Esophagus (tissue), 2 donors: Measurements from ENCODE around the gene CYRIA. TPM values are rescaled to one million over a fixed set of nuclear protein-coding genes. Genes with fewer than 3 reads are reported as not detected.

ENCODE experiments used
- H3K27ac ChIP-seq, 2 donors: one replicate each; pipeline ENCODE4 v1.5.1; 2013; ENCODE audit warnings: low read depth in 2 of 2, mild to moderate bottlenecking in 2 of 2, inconsistent platforms in 1 of 2, low read length in 1 of 2, moderate library complexity in 1 of 2
- H3K27me3 ChIP-seq, 2 donors: one replicate each; pipeline ENCODE4 v1.6.1; 2013; ENCODE audit warnings: low read length in 2 of 2, control low read depth in 1 of 2, mild to moderate bottlenecking in 1 of 2; ENCODE audit not compliant: insufficient read depth in 2 of 2, control insufficient read depth in 1 of 2
- H3K36me3 ChIP-seq, 2 donors: one replicate each; pipeline ENCODE4 v1.6.1; 2013; ENCODE audit warnings: low read length in 1 of 2; ENCODE audit not compliant: control insufficient read depth in 2 of 2, insufficient read depth in 2 of 2
- H3K4me1 ChIP-seq, 2 donors: one replicate each; pipeline ENCODE4 v1.6.1; 2013; ENCODE audit warnings: low read length in 1 of 2; ENCODE audit not compliant: control insufficient read depth in 2 of 2, insufficient read depth in 2 of 2
- H3K4me3 ChIP-seq, 2 donors: one replicate each; pipeline ENCODE4 v1.5.1; 2013; ENCODE audit warnings: low read length in 2 of 2, mild to moderate bottlenecking in 2 of 2, low read depth in 1 of 2, moderate library complexity in 1 of 2
- H3K9me3 ChIP-seq, 2 donors: one replicate each; pipeline ENCODE4 v1.6.1; 2013; ENCODE audit warnings: mild to moderate bottlenecking in 2 of 2, low read depth in 1 of 2, low read length in 1 of 2, moderate library complexity in 1 of 2; ENCODE audit not compliant: control insufficient read depth in 2 of 2, insufficient read depth in 1 of 2
- whole genome bisulfite sequencing, 2 donors: extraction: QIAGEN DNeasy Blood & Tissue Kit; methylation state at CpG; one replicate each; pipeline ENCODE4 v1.1.7; 2013; 5-methylcytosine and 5-hydroxymethylcytosine counted together
- polyA plus RNA-seq, 2 donors: library from polyadenylated mRNA; stranded (reverse); fragments of 200-250 nt; gene quantifications; one replicate each; pipeline ENCODE4 v1.2.3, GENCODE V29; 2013
- donor health status: healthy with polysubstance abuse.
- donor health status: Bipolar disorder and iron deficiency.

The CYRIA gene
- polyA plus RNA-seq, 2 donors = 0.47 to 1.0 TPM

GRCh38 chr2:16635791-16636699 is 29.6 kb downstream of the CYRIA start:
- Histone ChIP-seq H3K9me3 (no peaks in the 10 kb centered on the region), H3K4me1 (peaks cover 0 to 5% of the 10 kb centered on the region in 2 donors), H3K4me3 (no peak overlapping the region), H3K27me3 (no peaks in the 10 kb centered on the region), H3K27ac (no peak overlapping the region), H3K36me3 (no peaks in the 10 kb centered on the region)
- 71 to 79% methylated on average over 15 of the region's 15 CpGs for WGBS, 2 donors

GRCh38 chr2:16633621-16634430 is 31.8 kb downstream of the CYRIA start:
- no peaks in the 10 kb centered on the region for H3K36me3 ChIP-seq
- H3K9me3 ChIP-seq = no peaks in the 10 kb centered on the region
- H3K4me1 ChIP-seq = peaks cover 0 to 5% of the 10 kb centered on the region in 2 donors
- H3K27ac ChIP-seq = no peak overlapping the region
- H3K27me3 ChIP-seq = no peaks in the 10 kb centered on the region
- WGBS, 2 donors = 57 to 61% methylated on average over 7 of the region's 7 CpGs
- H3K4me3 ChIP-seq = no peak overlapping the region

- no peaks in the 10 kb centered on the region for H3K9me3 ChIP-seq
- no peaks in the 10 kb centered on the region for H3K36me3 ChIP-seq
- no peak overlapping the region for H3K4me3 ChIP-seq
- no peak overlapping the region for H3K27ac ChIP-seq
- H3K4me1 ChIP-seq = peaks cover 0 to 5% of the 10 kb centered on the region in 2 donors
- H3K27me3 ChIP-seq = no peaks in the 10 kb centered on the region
- 58 to 85% methylated on average over 7 of the region's 7 CpGs for WGBS, 2 donors
Measured at GRCh38 chr2:16632598-16632997, 33.0 kb downstream of the CYRIA start.

GRCh38 chr2:16630463-16630862 is 35.2 kb downstream of the CYRIA start:
- Histone ChIP-seq H3K27me3 (no peaks in the 10 kb centered on the region), H3K27ac (no peak overlapping the region), H3K4me3 (no peak overlapping the region), H3K36me3 (no peaks in the 10 kb centered on the region), H3K4me1 (peaks cover 0 to 5% of the 10 kb centered on the region in 2 donors), H3K9me3 (no peaks in the 10 kb centered on the region)
- WGBS, 2 donors = 55 to 79% methylated on average over 3 of the region's 3 CpGs

GRCh38 chr2:16629770-16630169 is 35.9 kb downstream of the CYRIA start:
- H3K4me3 ChIP-seq = no peak overlapping the region
- H3K9me3 ChIP-seq = no peaks in the 10 kb centered on the region
- H3K4me1 ChIP-seq = peaks cover 0 to 5% of the 10 kb centered on the region in 2 donors
- no peaks in the 10 kb centered on the region for H3K36me3 ChIP-seq
- H3K27ac ChIP-seq = no peak overlapping the region
- WGBS, 2 donors = 88 to 93% methylated on average over 6 of the region's 6 CpGs
- H3K27me3 ChIP-seq = no peaks in the 10 kb centered on the region

GRCh38 chr2:16629044-16629443 is 36.6 kb downstream of the CYRIA start:
- 73 to 83% methylated on average over 5 of the region's 5 CpGs for WGBS, 2 donors
- Histone ChIP-seq H3K9me3 (no peaks in the 10 kb centered on the region), H3K36me3 (no peaks in the 10 kb centered on the region), H3K4me1 (peaks cover 0 to 5% of the 10 kb centered on the region in 2 donors), H3K27ac (no peak overlapping the region), H3K27me3 (no peaks in the 10 kb centered on the region), H3K4me3 (no peak overlapping the region)

- 67 to 70% methylated on average over 6 of the region's 6 CpGs for WGBS, 2 donors
- Histone ChIP-seq H3K4me1 (peaks cover 0 to 2% of the 10 kb centered on the region in 2 donors), H3K27ac (no peak overlapping the region), H3K27me3 (no peaks in the 10 kb centered on the region), H3K36me3 (no peaks in the 10 kb centered on the region), H3K4me3 (no peak overlapping the region), H3K9me3 (no peaks in the 10 kb centered on the region)
Measured at GRCh38 chr2:16628314-16628713, 37.3 kb downstream of the CYRIA start.

GRCh38 chr2:16626997-16627605 is 38.5 kb downstream of the CYRIA start:
- Histone ChIP-seq H3K36me3 (no peaks in the 10 kb centered on the region), H3K4me3 (no peak overlapping the region)
- 79 to 84% methylated on average over 6 of the region's 6 CpGs for WGBS, 2 donors

GRCh38 chr2:16626497-16626896 is 39.1 kb downstream of the CYRIA start:
- no peaks in the 10 kb centered on the region for H3K27me3 ChIP-seq
- WGBS, 2 donors = 72 to 76% methylated on average over 3 of the region's 3 CpGs
- H3K9me3 ChIP-seq = no peaks in the 10 kb centered on the region
- no peaks in the 10 kb centered on the region for H3K36me3 ChIP-seq
- no peaks in the 10 kb centered on the region for H3K4me1 ChIP-seq
- H3K27ac ChIP-seq = peak overlapping the region in 1 of 2 donors; percentile 40
- no peak overlapping the region for H3K4me3 ChIP-seq

More at GRCh38 chr2:16626997-16627605, 38.5 kb downstream of the CYRIA start:
- Histone ChIP-seq H3K9me3 (no peaks in the 10 kb centered on the region), H3K27me3 (no peaks in the 10 kb centered on the region), H3K4me1 (no peaks in the 10 kb centered on the region), H3K27ac (no peak overlapping the region)
